OCI-LY7 (cell line): Measurements from ENCODE around the gene SPINDOC.

Experiments
- CTCF ChIP-seq: fragments of 200-600 bp; sonication (generic); conservative IDR thresholded peaks from 2 replicates; pipeline ENCODE4 v1.5.1; 2014; ENCODE audit warnings: mild to moderate bottlenecking, antibody characterized with exemption, low read length, moderate library complexity, mixed read lengths
- EZH2phosphoT487 ChIP-seq: fragments of 200-600 bp; sonication (generic); IDR thresholded peaks from 2 replicates; pipeline ENCODE4 v1.6.1; 2018; ENCODE audit warnings: low read depth, borderline replicate concordance, mild to moderate bottlenecking, mixed run types, antibody characterized with exemption, low read length, moderate library complexity, mixed read lengths

DNA sequence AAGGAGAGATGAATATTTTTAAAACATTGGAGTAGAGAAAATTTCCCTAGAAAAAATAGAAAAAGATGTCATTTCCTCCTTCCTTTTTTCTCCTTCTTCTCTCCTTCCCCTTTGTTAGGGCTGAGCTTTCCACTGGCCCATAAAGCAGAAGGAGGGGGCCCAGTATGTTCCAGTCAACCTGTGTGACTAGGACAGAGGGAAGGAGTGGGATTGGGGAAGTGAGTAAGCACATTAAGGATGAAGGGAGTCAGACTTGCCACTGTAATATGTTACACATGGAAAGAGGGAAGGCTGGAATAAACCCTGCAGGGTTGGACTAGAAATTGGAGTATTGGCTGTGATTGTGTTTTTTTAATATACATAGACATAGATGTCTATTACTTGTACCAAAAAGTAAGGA, 20.1 kb upstream of the SPINDOC start:
- no peak for TF ChIP-seq EZH2phosphoT487
- TF ChIP-seq CTCF = no peak
